Measurements from ENCODE around the gene CEP95. TPM values are rescaled to one million over a fixed set of nuclear protein-coding genes. Genes with fewer than 3 reads are reported as not detected.
"Not testable (repeated sequence)": the region's sequence is repeated elsewhere in the genome, so short reads cannot be mapped to it uniquely, and the experiment has no call there.

The CEP95 gene
- total RNA-seq, 1 experiment from 2014 or later: 63.8 TPM

DNA sequence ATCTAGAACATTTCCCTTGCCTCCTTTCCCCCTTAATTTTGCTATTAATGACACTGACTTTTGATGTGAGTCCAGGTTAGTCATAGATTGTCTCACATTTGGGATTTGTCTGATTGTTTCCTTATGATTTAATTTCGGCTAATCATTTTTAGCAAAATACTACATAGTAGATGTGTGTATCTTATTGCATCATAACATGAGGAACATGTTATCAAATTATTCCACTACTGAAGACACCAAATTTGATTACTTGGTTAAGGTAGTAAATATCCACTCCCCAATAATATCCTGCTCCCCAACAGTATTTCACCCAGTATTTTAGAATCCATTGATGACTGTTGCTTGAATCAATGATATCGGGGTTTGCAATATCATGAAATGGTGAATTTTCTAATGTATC lies 12.7 kb upstream of the CEP95 start (continued):
- TF ChIP-seq, protein P1, sequence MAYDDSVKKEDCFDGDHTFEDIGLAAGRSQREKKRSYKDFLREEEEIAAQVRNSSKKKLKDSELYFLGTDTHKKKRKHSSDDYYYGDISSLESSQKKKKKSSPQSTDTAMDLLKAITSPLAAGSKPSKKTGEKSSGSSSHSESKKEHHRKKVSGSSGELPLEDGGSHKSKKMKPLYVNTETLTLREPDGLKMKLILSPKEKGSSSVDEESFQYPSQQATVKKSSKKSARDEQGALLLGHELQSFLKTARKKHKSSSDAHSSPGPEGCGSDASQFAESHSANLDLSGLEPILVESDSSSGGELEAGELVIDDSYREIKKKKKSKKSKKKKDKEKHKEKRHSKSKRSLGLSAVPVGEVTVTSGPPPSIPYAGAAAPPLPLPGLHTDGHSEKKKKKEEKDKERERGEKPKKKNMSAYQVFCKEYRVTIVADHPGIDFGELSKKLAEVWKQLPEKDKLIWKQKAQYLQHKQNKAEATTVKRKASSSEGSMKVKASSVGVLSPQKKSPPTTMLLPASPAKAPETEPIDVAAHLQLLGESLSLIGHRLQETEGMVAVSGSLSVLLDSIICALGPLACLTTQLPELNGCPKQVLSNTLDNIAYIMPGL (CRISPR knock-in tag; IDR thresholded peaks at IDR 0.05): no peak
- no peak for TF ChIP-seq ZNF232 (CRISPR knock-in tag; IDR thresholded peaks at IDR 0.05)
- TF ChIP-seq, protein P2, sequence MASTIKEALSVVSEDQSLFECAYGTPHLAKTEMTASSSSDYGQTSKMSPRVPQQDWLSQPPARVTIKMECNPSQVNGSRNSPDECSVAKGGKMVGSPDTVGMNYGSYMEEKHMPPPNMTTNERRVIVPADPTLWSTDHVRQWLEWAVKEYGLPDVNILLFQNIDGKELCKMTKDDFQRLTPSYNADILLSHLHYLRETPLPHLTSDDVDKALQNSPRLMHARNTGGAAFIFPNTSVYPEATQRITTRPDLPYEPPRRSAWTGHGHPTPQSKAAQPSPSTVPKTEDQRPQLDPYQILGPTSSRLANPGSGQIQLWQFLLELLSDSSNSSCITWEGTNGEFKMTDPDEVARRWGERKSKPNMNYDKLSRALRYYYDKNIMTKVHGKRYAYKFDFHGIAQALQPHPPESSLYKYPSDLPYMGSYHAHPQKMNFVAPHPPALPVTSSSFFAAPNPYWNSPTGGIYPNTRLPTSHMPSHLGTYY (CRISPR knock-in tag; IDR thresholded peaks at IDR 0.05): no peak
- no peak for TF ChIP-seq NFATC4 (CRISPR knock-in tag; IDR thresholded peaks at IDR 0.05)
- no peak for TF ChIP-seq IRF2 (CRISPR knock-in tag; IDR thresholded peaks at IDR 0.05; ENCODE audit: borderline replicate concordance, low read depth)
- no peak for TF ChIP-seq NR2C2 (CRISPR knock-in tag; IDR thresholded peaks at IDR 0.05)
- TF ChIP-seq, protein P3, sequence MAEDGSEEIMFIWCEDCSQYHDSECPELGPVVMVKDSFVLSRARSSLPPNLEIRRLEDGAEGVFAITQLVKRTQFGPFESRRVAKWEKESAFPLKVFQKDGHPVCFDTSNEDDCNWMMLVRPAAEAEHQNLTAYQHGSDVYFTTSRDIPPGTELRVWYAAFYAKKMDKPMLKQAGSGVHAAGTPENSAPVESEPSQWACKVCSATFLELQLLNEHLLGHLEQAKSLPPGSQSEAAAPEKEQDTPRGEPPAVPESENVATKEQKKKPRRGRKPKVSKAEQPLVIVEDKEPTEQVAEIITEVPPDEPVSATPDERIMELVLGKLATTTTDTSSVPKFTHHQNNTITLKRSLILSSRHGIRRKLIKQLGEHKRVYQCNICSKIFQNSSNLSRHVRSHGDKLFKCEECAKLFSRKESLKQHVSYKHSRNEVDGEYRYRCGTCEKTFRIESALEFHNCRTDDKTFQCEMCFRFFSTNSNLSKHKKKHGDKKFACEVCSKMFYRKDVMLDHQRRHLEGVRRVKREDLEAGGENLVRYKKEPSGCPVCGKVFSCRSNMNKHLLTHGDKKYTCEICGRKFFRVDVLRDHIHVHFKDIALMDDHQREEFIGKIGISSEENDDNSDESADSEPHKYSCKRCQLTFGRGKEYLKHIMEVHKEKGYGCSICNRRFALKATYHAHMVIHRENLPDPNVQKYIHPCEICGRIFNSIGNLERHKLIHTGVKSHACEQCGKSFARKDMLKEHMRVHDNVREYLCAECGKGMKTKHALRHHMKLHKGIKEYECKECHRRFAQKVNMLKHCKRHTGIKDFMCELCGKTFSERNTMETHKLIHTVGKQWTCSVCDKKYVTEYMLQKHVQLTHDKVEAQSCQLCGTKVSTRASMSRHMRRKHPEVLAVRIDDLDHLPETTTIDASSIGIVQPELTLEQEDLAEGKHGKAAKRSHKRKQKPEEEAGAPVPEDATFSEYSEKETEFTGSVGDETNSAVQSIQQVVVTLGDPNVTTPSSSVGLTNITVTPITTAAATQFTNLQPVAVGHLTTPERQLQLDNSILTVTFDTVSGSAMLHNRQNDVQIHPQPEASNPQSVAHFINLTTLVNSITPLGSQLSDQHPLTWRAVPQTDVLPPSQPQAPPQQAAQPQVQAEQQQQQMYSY (CRISPR knock-in tag; IDR thresholded peaks at IDR 0.05): no peak
- TF ChIP-seq ZNF138 (CRISPR knock-in tag; conservative IDR thresholded peaks at IDR 0.05): no peak
- TF ChIP-seq, protein P4, sequence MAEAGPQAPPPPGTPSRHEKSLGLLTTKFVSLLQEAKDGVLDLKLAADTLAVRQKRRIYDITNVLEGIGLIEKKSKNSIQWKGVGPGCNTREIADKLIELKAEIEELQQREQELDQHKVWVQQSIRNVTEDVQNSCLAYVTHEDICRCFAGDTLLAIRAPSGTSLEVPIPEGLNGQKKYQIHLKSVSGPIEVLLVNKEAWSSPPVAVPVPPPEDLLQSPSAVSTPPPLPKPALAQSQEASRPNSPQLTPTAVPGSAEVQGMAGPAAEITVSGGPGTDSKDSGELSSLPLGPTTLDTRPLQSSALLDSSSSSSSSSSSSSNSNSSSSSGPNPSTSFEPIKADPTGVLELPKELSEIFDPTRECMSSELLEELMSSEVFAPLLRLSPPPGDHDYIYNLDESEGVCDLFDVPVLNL (CRISPR knock-in tag; IDR thresholded peaks at IDR 0.05; ENCODE audit: borderline replicate concordance, low read depth): no peak
- TF ChIP-seq FOXJ3 (CRISPR knock-in tag; IDR thresholded peaks at IDR 0.05; ENCODE audit: borderline replicate concordance): no peak
- TF ChIP-seq EMX1 (CRISPR knock-in tag; IDR thresholded peaks at IDR 0.05): no peak

DNA sequence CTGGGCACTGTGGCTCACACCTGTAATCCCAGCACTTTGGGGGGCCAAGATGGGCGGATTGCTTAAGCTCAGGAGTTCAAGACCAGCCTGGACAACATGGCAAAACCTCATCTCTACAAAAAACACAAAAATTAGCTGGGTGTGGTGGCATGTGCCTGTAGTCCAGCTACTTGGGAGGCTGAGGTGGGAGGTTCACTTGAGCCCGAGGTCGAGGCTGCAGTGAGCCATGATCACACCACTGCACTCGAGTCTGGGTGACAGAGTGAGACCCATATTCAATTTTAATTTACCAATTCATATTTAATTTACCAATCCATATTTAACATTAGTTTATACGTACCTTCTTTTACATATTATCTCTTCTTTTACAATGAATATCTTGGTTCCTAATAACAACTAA lies 11.5 kb upstream of the CEP95 start:
- ChIA-PET POLR2A (interaction anchor here (2.7 kb wide), 1 partner anchor 11 kb away, joined by 53 read pairs; the partner anchor contains the start of genes CEP95 and DDX5), CTCF (interaction anchor here (2.7 kb wide), 1 partner anchor 75 kb away, joined by 32 read pairs; no protein-coding TSS in a partner anchor)
- not testable (repeated sequence) for ATAC-seq; H3K27ac Mint-ChIP-seq; H3K27me3 Mint-ChIP-seq (ENCODE audit: low read depth); DNase-seq (ENCODE audit: low spot score)
- Mint-ChIP-seq H3K4me3 (peak overlapping the region; percentile 100), H3K36me3 (peaks cover 52% of the 10 kb centered on the region), H3K4me1 (peaks cover 40% of the 10 kb centered on the region), H3K9me3 (peaks cover 10% of the 10 kb centered on the region)

DNA sequence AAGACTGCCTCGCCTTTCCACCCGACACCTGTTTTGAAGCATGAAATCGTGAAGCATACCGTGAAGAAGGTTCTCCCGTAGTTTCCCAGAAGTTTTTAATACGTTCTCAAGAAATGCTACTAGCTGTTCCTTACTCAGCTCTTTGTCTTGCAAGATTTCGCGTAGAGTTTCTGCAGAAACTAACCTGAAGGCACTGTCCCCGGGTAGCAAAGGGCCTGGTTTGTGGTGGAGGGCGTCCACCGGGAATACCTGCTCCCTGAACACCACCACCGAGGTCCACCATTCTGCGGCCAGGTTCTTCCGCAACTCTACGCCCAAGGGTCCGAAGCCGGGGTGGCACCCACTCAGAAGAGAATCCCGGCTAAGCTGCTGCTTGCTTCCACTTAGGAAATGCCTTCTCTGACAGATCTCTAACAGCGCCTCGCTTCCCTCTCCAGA lies 10.4 kb upstream of the CEP95 start:
- Mint-ChIP-seq H3K9me3 (peaks cover 8% of the 10 kb centered on the region), H3K4me3 (peak overlapping the region; percentile 100), H3K27me3 (ENCODE audit: low read depth) (no peaks in the 10 kb centered on the region), H3K4me1 (peaks cover 49% of the 10 kb centered on the region), H3K36me3 (peaks cover 52% of the 10 kb centered on the region), H3K27ac (peak overlapping the region; percentile 98)
- CTCF ChIA-PET: interaction anchor here (0.6 to 2.7 kb wide), 8 partner anchors 9 to 630 kb away, joined by 3 to 32 read pairs (median 3); partner anchors contain the start of genes CEP95 and DDX5
- POLR2A ChIA-PET: interaction anchor here (2.7 kb wide), 1 partner anchor 10 kb away, joined by 53 read pairs; the partner anchor contains the start of genes CEP95 and DDX5
- DNase-seq (ENCODE audit: low spot score) (no peak), ATAC-seq (peak; percentile 3)
- TF ChIP-seq MXD4 (CRISPR knock-in tag; IDR thresholded peaks at IDR 0.05; ENCODE audit: borderline replicate concordance) (no peak), GRHL2 (CRISPR knock-in tag; IDR thresholded peaks at IDR 0.05; ENCODE audit: insufficient replicate concordance, severe bottlenecking) (no peak), PRRX2 (CRISPR knock-in tag; IDR thresholded peaks at IDR 0.05) (no peak), TEAD1 (CRISPR knock-in tag; IDR thresholded peaks at IDR 0.05) (no peak), ZNF416 (CRISPR knock-in tag; IDR thresholded peaks at IDR 0.05) (no peak), ETV6 (CRISPR knock-in tag; IDR thresholded peaks at IDR 0.05) (no peak), MYBL2 (CRISPR knock-in tag; IDR thresholded peaks at IDR 0.05) (no peak), FOXJ3 (CRISPR knock-in tag; IDR thresholded peaks at IDR 0.05; ENCODE audit: borderline replicate concordance) (no peak), NR2C2 (CRISPR knock-in tag; IDR thresholded peaks at IDR 0.05) (no peak), ZBTB21 (CRISPR knock-in tag; IDR thresholded peaks at IDR 0.05; ENCODE audit: borderline replicate concordance) (no peak), NFYB (CRISPR knock-in tag; conservative IDR thresholded peaks at IDR 0.05; ENCODE audit: low read depth) (no peak), KAT7 (CRISPR knock-in tag; IDR thresholded peaks at IDR 0.05; ENCODE audit: borderline replicate concordance) (no peak)
- TF ChIP-seq, protein P5, sequence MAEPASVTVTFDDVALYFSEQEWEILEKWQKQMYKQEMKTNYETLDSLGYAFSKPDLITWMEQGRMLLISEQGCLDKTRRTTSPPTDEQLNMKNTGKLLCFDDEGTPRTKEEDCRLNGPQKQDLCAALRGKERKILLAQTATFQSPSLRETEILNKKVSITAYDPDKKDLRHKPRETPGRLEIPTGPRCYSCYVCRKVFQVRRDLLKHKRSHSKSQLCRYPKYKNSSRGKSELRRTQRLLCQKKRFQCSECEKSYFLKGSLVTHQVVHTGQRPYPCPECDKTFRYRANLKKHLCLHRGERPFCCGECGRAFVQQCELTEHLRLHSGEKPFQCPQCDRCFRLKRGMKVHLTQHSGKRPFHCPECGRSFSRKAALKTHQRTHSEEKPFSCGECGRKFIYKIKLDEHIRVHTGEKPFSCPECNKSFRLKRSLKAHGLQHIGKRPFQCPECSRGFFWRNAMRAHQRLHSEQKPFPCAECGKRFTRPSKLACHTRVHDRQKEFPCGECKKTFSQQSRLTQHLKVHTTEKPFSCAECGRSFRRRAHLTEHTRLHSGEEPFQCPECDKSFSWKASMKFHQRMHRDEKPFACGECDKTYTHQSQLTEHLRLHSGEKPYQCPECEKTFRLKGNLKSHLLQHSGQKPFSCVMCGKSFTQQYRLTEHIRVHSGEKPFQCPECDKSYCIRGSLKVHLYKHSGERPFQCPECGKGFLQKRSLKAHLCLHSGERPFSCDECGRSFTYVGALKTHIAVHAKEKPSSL (CRISPR knock-in tag; conservative IDR thresholded peaks at IDR 0.05): no peak
- TF ChIP-seq, protein P2 (CRISPR knock-in tag; IDR thresholded peaks at IDR 0.05): no peak

Data from WTC11 (cell line).